Ishikawa (cell line): Measurements from ENCODE around the gene MT3.

Source experiments
- CEBPB ChIP-seq: IDR thresholded peaks from 2 replicates; pipeline ENCODE4 v1.6.1; 2012
- CREB1 ChIP-seq: IDR thresholded peaks from 2 replicates; pipeline ENCODE4 v1.6.1; 2012; ENCODE audit warnings: low read depth
- EGR1 ChIP-seq: IDR thresholded peaks from 2 replicates; pipeline ENCODE4 v1.6.1; 2012
- EP300 ChIP-seq: IDR thresholded peaks from 2 replicates; pipeline ENCODE4 v1.6.1; 2012; ENCODE audit warnings: borderline replicate concordance
- FOXM1 ChIP-seq: IDR thresholded peaks from 2 replicates; pipeline ENCODE4 v1.6.1; 2012; ENCODE audit warnings: low read depth, borderline replicate concordance
- MAX ChIP-seq: IDR thresholded peaks from 2 replicates; pipeline ENCODE4 v1.6.1; 2012
- NFIC ChIP-seq: IDR thresholded peaks from 2 replicates; pipeline ENCODE4 v1.6.1; 2012
- RAD21 ChIP-seq: IDR thresholded peaks from 2 replicates; pipeline ENCODE4 v1.6.1; 2012; ENCODE audit warnings: low read depth
- TAF1 ChIP-seq: IDR thresholded peaks from 2 replicates; pipeline ENCODE4 v1.6.1; 2012; ENCODE audit warnings: low read depth, mild to moderate bottlenecking
- TCF12 ChIP-seq: IDR thresholded peaks from 2 replicates; pipeline ENCODE4 v1.6.1; 2012; ENCODE audit warnings: low read depth
- TEAD4 ChIP-seq: IDR thresholded peaks from 2 replicates; pipeline ENCODE4 v1.6.1; 2012
- USF1 ChIP-seq: IDR thresholded peaks from 2 replicates; pipeline ENCODE4 v1.6.1; 2012
- YY1 ChIP-seq: IDR thresholded peaks from 2 replicates; pipeline ENCODE4 v1.6.1; 2012; ENCODE audit warnings: low read depth
- ZBTB7A ChIP-seq: IDR thresholded peaks from 2 replicates; pipeline ENCODE4 v1.6.1; 2012; ENCODE audit warnings: low read depth
- TF ChIP-seq, protein P1 (sequence below): IDR thresholded peaks from 2 replicates; pipeline ENCODE4 v1.6.1; 2012; ENCODE audit warnings: low read depth, mild to moderate bottlenecking

MT3 gene

GRCh38 chr16:56589141-56590039, at the start of gene MT3:
TSS of gene MT3 (plus strand) at chr16:56589528. CDS start at chr16:56589591, 63 bp downstream.
- peak; percentile 35; the same call in 1 of the 2 replicates for TF ChIP-seq TEAD4
- TF ChIP-seq CEBPB: no peak
- TF ChIP-seq EP300: no peak
- TF ChIP-seq ZBTB7A: 0 out of 2 replicates have a peak, but pooled peaks have one; percentile 58
- peak; percentile 63; the same call in 1 of the 2 replicates for TF ChIP-seq MAX
- no peak for TF ChIP-seq RAD21
- TF ChIP-seq EGR1: 0 out of 2 replicates have a peak, but pooled peaks have one; percentile 45
- no peak for TF ChIP-seq USF1
- TF ChIP-seq NFIC: peak; percentile 22; the same call in 1 of the 2 replicates

DNA sequence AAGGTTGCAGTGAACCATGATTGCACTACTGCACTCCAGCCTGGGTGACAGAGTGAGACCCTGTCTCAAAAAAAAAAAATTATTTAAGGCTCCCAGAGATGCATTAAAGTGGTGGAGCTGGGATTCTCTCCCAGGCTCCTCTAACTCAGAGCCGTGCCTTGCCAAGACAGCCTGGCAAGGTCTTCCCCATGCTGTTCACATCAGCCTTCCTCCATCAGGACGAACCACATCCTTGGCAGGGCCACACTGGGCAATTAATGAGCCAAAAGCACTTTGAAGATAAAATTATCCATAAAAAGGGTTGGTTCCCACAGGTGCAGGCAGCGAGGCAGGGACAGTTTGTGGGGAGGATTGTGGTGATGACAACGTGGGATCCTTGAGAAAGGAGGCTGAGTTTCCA, 49.7 kb upstream of the MT3 start:
- no peak for TF ChIP-seq NFIC
- TF ChIP-seq, protein P1, sequence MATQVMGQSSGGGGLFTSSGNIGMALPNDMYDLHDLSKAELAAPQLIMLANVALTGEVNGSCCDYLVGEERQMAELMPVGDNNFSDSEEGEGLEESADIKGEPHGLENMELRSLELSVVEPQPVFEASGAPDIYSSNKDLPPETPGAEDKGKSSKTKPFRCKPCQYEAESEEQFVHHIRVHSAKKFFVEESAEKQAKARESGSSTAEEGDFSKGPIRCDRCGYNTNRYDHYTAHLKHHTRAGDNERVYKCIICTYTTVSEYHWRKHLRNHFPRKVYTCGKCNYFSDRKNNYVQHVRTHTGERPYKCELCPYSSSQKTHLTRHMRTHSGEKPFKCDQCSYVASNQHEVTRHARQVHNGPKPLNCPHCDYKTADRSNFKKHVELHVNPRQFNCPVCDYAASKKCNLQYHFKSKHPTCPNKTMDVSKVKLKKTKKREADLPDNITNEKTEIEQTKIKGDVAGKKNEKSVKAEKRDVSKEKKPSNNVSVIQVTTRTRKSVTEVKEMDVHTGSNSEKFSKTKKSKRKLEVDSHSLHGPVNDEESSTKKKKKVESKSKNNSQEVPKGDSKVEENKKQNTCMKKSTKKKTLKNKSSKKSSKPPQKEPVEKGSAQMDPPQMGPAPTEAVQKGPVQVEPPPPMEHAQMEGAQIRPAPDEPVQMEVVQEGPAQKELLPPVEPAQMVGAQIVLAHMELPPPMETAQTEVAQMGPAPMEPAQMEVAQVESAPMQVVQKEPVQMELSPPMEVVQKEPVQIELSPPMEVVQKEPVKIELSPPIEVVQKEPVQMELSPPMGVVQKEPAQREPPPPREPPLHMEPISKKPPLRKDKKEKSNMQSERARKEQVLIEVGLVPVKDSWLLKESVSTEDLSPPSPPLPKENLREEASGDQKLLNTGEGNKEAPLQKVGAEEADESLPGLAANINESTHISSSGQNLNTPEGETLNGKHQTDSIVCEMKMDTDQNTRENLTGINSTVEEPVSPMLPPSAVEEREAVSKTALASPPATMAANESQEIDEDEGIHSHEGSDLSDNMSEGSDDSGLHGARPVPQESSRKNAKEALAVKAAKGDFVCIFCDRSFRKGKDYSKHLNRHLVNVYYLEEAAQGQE: no peak
- TF ChIP-seq EP300: no peak
- TF ChIP-seq TAF1: no peak
- TF ChIP-seq RAD21: no peak
- TF ChIP-seq CREB1: no peak
- no peak for TF ChIP-seq EGR1
- TF ChIP-seq TCF12: no peak
- TF ChIP-seq CEBPB: no peak

DNA sequence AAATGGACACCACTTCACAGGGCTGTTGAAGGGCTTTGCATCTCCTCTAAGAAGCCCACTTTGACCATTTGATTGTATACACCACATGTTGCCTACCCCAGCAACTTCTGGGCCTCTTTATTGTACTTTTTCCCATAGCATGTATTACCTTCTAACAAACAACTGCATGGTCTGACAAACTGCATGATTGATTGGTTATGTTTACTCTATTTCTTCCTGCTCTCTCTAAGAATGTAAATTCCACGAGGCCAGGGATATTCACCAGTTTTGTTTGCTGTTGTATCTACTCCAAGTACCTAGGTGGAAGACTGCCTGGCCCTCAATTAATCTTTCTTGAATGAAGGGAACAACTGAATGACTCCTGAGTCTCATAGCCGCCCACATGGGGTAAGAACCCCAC, 47.3 kb upstream of the MT3 start:
- no peak for TF ChIP-seq TAF1
- TF ChIP-seq CEBPB: no peak
- TF ChIP-seq FOXM1: no peak
- no peak for TF ChIP-seq EP300
- TF ChIP-seq USF1: no peak
- TF ChIP-seq CREB1: no peak
- no peak for TF ChIP-seq MAX
- no peak for TF ChIP-seq NFIC
- TF ChIP-seq RAD21: no peak
- TF ChIP-seq EGR1: no peak
- no peak for TF ChIP-seq YY1
- no peak for TF ChIP-seq TEAD4

DNA sequence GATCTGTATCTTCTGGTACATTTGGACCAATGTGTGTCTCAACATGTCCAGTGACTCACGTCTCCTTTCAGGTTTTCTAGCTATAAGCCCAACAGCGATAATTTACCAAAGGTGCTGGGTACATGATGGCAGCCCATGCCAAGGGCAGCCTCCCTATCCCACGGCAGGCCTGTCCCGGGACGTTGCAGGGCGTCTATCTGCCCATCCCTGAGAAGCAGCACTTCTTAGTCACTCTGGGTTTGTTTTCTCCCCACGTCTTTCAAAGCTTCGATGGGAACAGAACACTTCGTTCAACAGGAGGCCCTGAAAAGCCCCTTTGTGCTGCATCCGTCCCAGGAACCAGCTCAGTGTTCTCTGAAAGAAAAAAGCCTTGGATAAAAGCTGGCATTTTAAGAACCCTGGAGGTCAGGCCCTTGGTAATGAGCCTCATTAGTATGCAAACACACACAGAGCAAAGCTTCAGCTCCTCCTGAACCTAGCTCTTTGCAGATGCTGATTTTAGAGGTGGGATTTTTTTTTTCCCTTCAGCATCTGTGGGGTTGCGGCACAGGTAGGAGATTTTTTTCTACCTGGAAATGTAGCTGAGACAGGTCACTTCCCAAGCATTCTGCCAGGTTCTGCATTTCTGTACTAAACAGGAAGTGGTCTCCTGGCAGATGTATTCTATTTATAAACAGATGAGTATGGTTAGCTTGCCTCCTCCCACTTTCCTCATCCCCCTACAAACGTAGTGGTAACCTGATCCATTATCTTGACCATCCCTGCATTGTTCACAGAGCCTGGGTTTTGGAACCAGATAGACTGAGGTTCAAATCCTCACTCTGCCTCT, 42.0 kb upstream of the MT3 start:
- TF ChIP-seq TCF12 (no peak), YY1 (no peak), ZBTB7A (no peak), TAF1 (no peak), MAX (no peak), FOXM1 (no peak), CEBPB (no peak), EP300 (no peak), RAD21 (no peak), TEAD4 (no peak), NFIC (no peak), USF1 (no peak), EGR1 (no peak), CREB1 (no peak)
- TF ChIP-seq, protein P1: no peak
